GM19351 (cell line): ENCODE results near the gene PTPN2.
"Not testable (repeated sequence)": the region's sequence is repeated elsewhere in the genome, so short reads cannot be mapped to it uniquely, and the experiment has no call there.

Source experiments
- ATAC-seq: cut with Tn5 transposase; IDR thresholded peaks from one replicate; pipeline ENCODE4 v1.9.1; 2021; ENCODE audit warnings: mild to moderate bottlenecking, moderate library complexity; ENCODE audit not compliant: unreplicated experiment

The PTPN2 gene

DNA sequence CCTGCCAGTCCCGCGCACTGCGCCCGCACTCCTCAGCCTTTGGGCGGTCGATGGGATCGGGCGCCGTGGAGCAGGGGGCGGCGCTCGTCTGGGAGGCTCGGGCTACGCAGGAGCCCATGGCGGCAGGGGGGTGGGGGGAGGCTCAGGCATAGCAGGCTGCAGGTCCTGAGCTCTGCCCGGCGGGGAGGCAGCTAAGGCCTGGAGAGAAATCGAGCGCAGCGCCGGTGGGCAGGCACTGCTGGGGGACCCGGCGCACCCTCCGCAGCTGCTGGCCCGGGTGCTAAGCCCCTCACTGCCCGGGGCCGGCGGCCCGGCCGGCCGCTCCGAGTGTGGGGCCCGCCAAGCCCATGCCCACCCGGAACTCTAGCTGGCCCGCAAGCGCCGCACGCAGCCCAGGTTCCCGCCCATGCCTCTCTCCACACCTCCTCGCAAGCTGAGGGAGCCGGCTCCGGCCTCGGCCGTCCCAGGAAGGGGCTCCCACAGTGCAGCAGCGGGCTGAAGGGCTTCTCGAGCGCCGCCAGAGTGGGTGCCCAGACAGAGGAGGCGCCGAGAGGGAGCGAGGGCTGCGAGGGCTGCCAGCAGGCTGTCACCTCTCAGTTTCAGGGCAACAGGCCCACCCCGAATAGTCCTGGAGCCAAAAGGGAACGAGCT, 107.1 kb downstream of the PTPN2 start:
- ATAC-seq: no peak

- not testable (repeated sequence) for ATAC-seq
These were observed 107.6 kb downstream of the PTPN2 start for GRCh38 chr18:12776415-12776814.

DNA sequence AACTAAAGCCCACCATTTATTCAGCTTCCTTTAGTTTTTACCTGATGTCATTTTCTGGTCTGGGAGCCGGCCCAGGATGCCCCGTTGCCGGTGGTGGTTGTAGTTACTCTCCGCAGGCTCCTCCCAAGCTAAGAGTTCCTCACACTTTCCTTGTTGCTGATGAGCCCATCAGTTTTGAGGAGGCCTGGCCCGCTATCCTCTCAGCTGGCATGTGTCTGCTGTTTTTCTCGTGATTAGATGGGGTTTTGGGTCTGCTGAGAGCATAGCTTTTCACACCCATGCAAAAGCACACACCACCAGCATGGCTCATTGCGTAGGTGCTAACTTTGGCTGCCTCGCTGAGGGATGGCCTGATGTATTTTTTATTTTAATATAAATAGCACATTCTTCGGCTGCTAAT, 109.1 kb downstream of the PTPN2 start:
- no peak for ATAC-seq

GRCh38 chr18:12773369-12773768, 110.7 kb downstream of the PTPN2 start:
- no peak for ATAC-seq

DNA sequence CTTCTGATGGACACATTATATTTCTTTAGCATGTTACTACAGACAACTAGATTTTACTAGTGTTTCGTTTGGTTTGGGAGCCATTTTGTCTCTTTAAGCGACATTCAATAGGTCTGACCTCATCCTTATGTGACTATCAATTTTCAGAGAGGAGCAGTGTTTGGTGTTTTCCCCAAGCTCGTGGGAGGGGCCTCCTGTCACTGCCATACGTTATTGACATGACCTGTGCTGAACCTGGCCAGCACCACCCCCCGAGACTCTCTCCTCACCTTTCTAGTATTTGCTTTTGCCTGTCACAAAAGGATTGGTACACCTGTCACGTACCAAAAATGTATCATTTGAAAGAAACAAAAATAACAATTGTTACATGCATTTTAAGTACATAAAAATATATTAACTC, 111.9 kb downstream of the PTPN2 start:
- no peak for ATAC-seq

- no peak for ATAC-seq
These were observed 113.4 kb downstream of the PTPN2 start for GRCh38 chr18:12770469-12771219.

- ATAC-seq: no peak
These were observed 114.2 kb downstream of the PTPN2 start for GRCh38 chr18:12769644-12770440.

DNA sequence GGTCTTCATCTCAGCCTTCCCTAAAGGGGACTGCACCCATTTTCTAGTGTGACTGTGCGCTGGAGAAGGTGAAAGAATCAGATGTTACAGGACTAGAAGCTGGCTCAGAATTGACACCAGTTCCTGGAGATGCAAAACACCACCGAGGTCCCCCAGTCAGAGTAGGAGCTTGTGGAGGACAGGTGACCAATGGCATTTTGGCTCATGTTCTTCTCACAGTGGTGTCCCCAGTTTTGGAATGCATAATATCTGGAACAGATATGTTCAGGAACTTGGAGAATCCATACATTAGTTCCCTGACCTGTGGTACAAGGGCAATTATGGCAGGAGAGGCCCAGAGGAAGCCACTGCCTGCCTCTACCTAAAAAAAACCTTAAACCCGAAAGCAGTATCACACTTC, 114.9 kb downstream of the PTPN2 start:
- ATAC-seq: no peak

GRCh38 chr18:12768625-12769024, 115.4 kb downstream of the PTPN2 start:
- no peak for ATAC-seq

- ATAC-seq: no peak
These were observed 116.4 kb downstream of the PTPN2 start for GRCh38 chr18:12767580-12768155.

DNA sequence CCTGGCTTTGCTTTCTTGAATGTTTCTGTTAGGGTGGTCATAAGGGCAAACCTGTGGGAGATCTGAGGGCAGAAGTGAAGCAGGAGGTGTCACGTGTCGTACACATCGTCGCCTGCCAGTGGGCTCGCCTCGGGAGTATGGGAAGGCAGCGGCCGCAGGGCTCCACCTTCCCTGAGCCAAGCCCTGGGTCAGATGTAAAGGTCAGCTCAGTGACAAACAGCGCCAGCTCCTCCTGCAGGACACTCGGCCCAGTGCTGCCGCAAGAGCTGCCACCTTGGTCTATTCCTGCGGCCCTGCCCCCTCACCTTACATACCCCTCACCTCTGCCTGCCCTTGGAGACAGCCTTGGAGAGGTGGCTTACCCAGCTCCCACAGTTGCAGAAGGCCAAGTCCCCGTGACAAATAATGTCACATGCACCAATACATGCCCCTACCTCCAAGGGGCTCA, 117.0 kb downstream of the PTPN2 start:
- ATAC-seq: no peak

DNA sequence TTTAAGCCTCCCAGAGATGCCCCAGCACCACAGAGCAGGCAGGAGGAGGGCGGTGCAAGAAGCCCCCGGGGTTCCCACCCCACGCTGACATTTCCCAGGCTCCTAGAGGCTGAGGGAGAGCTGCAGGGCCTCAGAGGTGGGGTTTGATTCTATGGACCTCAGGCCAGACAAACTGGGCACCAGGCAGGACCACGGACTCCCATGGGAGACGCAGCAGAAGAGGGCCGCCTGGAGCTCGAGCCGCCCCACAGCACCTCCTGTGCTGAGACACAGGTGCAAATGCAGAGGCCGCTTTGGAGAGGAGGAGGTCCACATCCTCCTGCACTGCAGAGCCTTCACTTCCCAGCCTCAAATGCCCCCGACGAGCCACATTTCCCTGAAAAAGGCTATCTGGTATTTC, 118.5 kb downstream of the PTPN2 start:
- no peak for ATAC-seq

GRCh38 chr18:12765126-12765525, 118.9 kb downstream of the PTPN2 start:
- no peak for ATAC-seq

DNA sequence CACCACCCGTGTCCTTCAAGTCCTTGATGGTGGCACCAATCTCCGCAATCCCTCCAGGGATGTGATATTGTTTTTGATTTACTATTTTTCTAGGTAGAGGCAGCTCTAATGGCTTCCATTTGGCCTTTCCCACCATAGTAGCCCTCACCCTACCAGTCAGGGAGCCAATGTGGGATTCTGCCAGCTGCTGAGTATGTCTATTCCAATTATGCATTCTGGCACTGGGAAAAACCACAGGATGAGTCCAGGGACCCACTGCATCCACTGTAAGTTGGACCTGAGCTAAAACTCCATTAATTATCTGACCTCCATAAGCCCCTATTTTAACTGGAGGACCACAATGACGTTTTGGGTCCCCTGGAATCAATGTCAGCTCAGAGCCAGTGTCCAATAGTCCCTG, 125.5 kb downstream of the PTPN2 start:
- not testable (repeated sequence) for ATAC-seq

- not testable (repeated sequence) for ATAC-seq
These were observed 127.3 kb downstream of the PTPN2 start for GRCh38 chr18:12756619-12757239.

GRCh38 chr18:12755606-12756005, 128.4 kb downstream of the PTPN2 start:
- ATAC-seq: not testable (repeated sequence)

GRCh38 chr18:12754511-12754910, 129.5 kb downstream of the PTPN2 start:
- ATAC-seq: no peak

DNA sequence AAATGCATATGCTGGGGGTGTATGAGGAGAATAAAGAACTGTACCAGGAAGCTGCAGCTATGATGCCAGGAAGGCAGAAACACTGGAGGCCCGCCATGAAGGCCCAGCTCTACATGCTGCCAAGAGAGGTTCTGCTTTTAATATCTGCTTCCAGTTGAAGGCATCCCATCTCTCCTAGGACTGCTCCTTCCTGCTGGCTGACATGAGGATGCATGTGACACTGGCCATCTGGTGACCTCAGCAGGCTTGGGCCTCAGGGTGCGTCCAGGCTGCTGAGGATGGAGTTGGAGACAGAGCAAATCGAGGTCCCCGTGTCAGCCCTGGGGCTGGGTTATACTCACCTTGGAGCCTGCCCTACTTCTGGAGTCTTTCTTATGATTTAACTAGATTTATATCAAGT, 132.1 kb downstream of the PTPN2 start:
- no peak for ATAC-seq

DNA sequence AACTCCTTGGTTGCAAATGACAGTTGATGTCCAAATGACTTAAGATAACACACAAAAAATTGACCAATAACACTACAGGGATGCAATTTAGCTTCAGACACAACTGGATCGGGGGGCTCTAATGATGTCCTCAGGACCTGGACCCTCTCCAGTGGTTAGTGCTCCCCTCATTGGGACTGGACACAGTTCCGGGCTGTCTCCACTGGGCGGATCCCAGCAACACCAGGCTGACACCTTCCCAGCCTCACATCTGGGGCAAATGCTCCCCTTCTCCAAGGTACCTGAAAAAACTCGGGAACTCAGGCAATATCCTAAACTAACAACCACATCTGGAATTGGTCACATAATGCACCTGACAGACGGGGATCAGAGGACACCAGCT, 132.5 kb downstream of the PTPN2 start:
- ATAC-seq: no peak

- no peak for ATAC-seq
These were observed 133.1 kb downstream of the PTPN2 start for GRCh38 chr18:12750715-12751502.
